Neutrophil (primary cell): ENCODE results near the gene HOXA1.

ENCODE experiments used
- H3K27ac ChIP-seq: fragments of 200-600 bp; sonication (generic); 2 replicates; pipeline ENCODE4 v1.5.1; 2016; ENCODE audit warnings: mild to moderate bottlenecking, moderate library complexity
- H3K27me3 ChIP-seq: fragments of 200-600 bp; sonication (generic); 2 replicates; pipeline ENCODE4 v1.6.0; 2016; ENCODE audit warnings: mild to moderate bottlenecking
- H3K36me3 ChIP-seq: fragments of 200-600 bp; sonication (generic); 2 replicates; pipeline ENCODE4 v1.5.1; 2017
- H3K4me1 ChIP-seq, 2 experiments: fragments of 200-600 bp in 1 of 2; sonication (generic) in 1 of 2; 1 replicate in 1 of 2; 2 replicates in 1 of 2; pipeline versions ENCODE4 v1.5.1 to v1.6.1; 2013 to 2016; ENCODE audit warnings: low read depth in 1 of 2, low read length in 1 of 2, mild to moderate bottlenecking in 1 of 2, moderate library complexity in 1 of 2; ENCODE audit not compliant: control insufficient read depth in 1 of 2, insufficient read depth in 1 of 2
- H3K4me3 ChIP-seq, 2 experiments: fragments of 200-600 bp in 1 of 2; sonication (generic) in 1 of 2; 1 replicate in 1 of 2; 2 replicates in 1 of 2; pipeline ENCODE4 v1.5.1; 2013 to 2016; ENCODE audit warnings: low read depth in 1 of 2, low read length in 1 of 2, mild to moderate bottlenecking in 1 of 2, moderate library complexity in 1 of 2
- H3K9me3 ChIP-seq: fragments of 200-600 bp; sonication (generic); 2 replicates; pipeline ENCODE4 v1.5.1; 2016
- CTCF ChIP-seq: fragments of 200-600 bp; sonication (generic); IDR thresholded peaks from 2 replicates; pipeline ENCODE4 v1.5.1; 2016; ENCODE audit warnings: antibody characterized with exemption

The HOXA1 gene

GRCh38 chr7:27079234-27079975, 16.4 kb downstream of the HOXA1 start:
- Histone ChIP-seq H3K4me3 (no peak overlapping the region), H3K27ac (peak overlapping the region; percentile 16), H3K4me1 (no peaks in the 10 kb centered on the region), H3K36me3 (no peaks in the 10 kb centered on the region), H3K9me3 (peaks cover 5% of the 10 kb centered on the region), H3K27me3 (peaks cover 14% of the 10 kb centered on the region)
- no peak for TF ChIP-seq CTCF

- peaks cover 5% of the 10 kb centered on the region for H3K9me3 ChIP-seq
- peaks cover 9% of the 10 kb centered on the region for H3K27me3 ChIP-seq
- TF ChIP-seq CTCF: no peak
- H3K4me3 ChIP-seq: no peak overlapping the region
- no peak overlapping the region for H3K27ac ChIP-seq
- no peaks in the 10 kb centered on the region for H3K4me1 ChIP-seq
- no peaks in the 10 kb centered on the region for H3K36me3 ChIP-seq
These were observed 17.1 kb downstream of the HOXA1 start for GRCh38 chr7:27078616-27079233.

- no peaks in the 10 kb centered on the region for H3K4me1 ChIP-seq
- H3K9me3 ChIP-seq: peaks cover 5% of the 10 kb centered on the region
- no peak for TF ChIP-seq CTCF
- no peak overlapping the region for H3K27ac ChIP-seq
- H3K27me3 ChIP-seq: peaks cover 9% of the 10 kb centered on the region
- H3K36me3 ChIP-seq: no peaks in the 10 kb centered on the region
- H3K4me3 ChIP-seq: no peak overlapping the region
These were observed 22.7 kb downstream of the HOXA1 start for GRCh38 chr7:27073076-27073475.

- Histone ChIP-seq H3K9me3 (peaks cover 5% of the 10 kb centered on the region), H3K36me3 (no peaks in the 10 kb centered on the region), H3K27me3 (peaks cover 9% of the 10 kb centered on the region), H3K27ac (no peak overlapping the region), H3K4me3 (no peak overlapping the region), H3K4me1 (no peaks in the 10 kb centered on the region)
- TF ChIP-seq CTCF: no peak
These were observed 24.0 kb downstream of the HOXA1 start for GRCh38 chr7:27071622-27072390.

- no peaks in the 10 kb centered on the region for H3K4me1 ChIP-seq
- no peak for TF ChIP-seq CTCF
- no peak overlapping the region for H3K4me3 ChIP-seq
- H3K27me3 ChIP-seq: no peaks in the 10 kb centered on the region
- no peaks in the 10 kb centered on the region for H3K9me3 ChIP-seq
- H3K27ac ChIP-seq: no peak overlapping the region
- H3K36me3 ChIP-seq: no peaks in the 10 kb centered on the region
These were observed 27.5 kb downstream of the HOXA1 start for GRCh38 chr7:27068259-27068658.
